GM21447 (cell line): ENCODE data around the gene SH3BP1.

Source experiments
- ATAC-seq: cut with Tn5 transposase; IDR thresholded peaks from one replicate; pipeline ENCODE4 v1.9.1; 2021; ENCODE audit not compliant: unreplicated experiment

SH3BP1 gene

DNA sequence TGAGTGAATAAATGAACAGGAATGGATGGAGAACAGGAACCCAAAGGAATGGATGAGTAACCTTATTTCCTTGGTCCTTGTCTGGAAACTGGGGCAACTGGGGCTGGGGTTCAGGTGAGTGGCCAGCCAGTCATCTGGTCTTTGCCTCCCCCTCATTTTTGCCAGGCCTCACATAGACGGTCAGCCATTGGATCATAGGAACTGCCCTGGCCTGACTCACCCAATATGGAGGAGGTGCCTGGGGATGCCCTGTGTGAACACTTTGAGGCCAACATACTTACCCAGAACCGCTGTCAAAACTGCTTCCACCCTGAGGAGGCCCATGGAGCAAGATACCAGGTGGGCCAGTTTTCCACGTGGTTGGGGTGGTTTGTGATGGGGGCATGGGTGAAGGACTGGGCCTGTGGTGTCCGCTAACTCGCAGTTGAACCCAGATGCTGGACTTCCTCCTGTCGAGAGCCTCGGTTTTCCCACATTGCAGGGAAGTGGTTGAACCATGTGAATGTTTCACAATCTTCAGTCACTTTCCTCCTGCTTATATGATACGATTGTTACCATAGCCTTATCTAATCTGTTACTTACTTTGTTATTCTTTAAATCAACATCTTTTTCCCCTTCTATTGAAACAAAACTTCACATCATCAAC, 61.8 kb downstream of the SH3BP1 start:
- no peak for ATAC-seq

DNA sequence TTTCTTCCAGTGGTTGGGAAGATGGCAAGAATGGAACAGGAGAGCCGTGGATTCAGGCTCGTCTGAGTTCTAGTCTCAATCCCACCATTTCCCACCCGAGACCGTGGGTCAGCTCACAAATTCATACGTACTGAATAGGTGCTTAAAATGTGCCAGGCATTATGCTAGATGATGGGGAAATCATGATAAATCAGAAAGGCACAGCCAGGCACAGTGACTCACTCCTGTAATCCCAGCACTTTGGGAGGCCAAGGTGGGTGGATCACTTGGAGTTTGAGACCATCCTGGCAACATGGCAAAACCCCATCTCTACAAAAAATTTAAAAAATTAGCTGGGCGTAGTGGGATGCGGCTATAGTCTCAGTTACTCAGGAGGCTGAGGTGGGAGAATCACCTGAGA, 64.4 kb downstream of the SH3BP1 start:
- ATAC-seq = no peak

DNA sequence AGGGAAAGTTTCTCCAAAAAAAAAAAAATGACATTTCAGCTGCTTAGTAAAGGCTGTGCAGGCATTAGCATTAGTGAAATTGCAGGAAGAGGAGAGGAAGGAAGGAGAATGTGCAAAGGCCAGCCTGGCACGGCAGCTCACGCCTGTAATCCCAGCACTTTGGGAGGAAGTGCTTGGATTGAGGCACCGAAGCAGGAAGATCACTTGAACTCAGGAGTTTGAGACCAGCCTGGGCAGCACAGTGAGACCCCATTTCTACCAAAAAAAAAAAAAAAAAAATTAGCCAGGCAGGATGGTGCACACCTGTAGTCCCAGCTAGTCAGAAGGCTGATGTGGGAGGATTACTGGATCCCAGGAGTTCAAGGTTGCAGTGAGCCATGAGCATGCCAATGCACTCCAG, 65.2 kb downstream of the SH3BP1 start:
- ATAC-seq = no peak

DNA sequence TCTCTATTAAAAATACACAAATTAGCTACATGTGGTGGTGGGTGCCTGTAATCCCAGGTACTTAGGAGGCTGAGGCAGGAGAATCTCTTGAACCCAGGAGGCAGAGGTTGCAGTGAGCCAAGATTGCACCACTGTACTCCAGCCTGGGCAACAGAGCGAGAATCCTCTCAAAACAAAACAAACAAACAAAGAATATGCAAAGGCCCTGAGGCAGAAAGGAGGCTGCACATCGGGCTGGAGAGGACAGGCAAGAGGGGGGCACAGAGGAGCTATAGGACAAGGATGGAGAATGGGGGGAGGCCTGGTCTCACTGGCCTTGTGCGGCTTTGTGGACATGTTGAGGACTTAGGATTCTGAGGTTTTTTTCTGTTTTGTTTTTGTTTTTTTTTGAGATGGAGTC, 65.7 kb downstream of the SH3BP1 start:
- ATAC-seq = no peak
